Measurements from ENCODE around the gene LHFPL6.

LHFPL6 gene

DNA sequence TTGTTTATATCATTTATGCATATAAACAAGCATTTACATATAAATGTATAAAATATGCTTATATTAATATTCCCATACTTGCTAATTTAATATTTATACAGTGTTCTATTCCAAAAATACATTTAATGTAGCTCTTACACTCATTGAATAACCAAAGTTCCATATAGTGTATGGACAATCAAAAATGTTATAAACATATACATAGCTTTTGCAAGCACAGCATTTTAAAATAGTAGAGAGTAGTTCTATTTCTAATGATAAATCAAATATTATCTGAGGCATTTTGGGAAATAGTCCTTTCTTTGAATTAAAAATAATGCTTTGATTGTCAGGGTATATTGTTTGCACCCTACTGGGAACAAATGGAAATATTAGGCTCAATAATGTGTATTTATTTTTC, 30.0 kb upstream of the LHFPL6 start:
- TF ChIP-seq FOXP2 (optimal IDR thresholded peaks at IDR 0.05; ENCODE audit: borderline replicate concordance, extremely low read depth, extremely low read length, insufficient read depth) (no peak), SIN3A (IDR thresholded peaks at IDR 0.05; ENCODE audit: borderline replicate concordance, insufficient read depth, low read length) (no peak), REST (IDR thresholded peaks at IDR 0.05; ENCODE audit: insufficient read depth in 1 of 2, low read depth in 2 of 2, low read length in 2 of 2) (no peak), POLR2AphosphoS5 (IDR thresholded peaks at IDR 0.05; ENCODE audit: low read depth, low read length) (no peak), TAF1 (IDR thresholded peaks at IDR 0.05; ENCODE audit: borderline replicate concordance, insufficient read depth, low read length) (no peak)

- TF ChIP-seq FOXP2 (optimal IDR thresholded peaks at IDR 0.05; ENCODE audit: borderline replicate concordance, extremely low read depth, extremely low read length, insufficient read depth) (no peak), TAF1 (IDR thresholded peaks at IDR 0.05; ENCODE audit: borderline replicate concordance, insufficient read depth, low read length) (no peak), SIN3A (IDR thresholded peaks at IDR 0.05; ENCODE audit: borderline replicate concordance, insufficient read depth, low read length) (no peak), POLR2AphosphoS5 (IDR thresholded peaks at IDR 0.05; ENCODE audit: low read depth, low read length) (no peak), REST (IDR thresholded peaks at IDR 0.05; ENCODE audit: insufficient read depth in 1 of 2, low read depth in 2 of 2, low read length in 2 of 2) (no peak)
These were observed 28.3 kb upstream of the LHFPL6 start for GRCh38 chr13:39631307-39631706.

DNA sequence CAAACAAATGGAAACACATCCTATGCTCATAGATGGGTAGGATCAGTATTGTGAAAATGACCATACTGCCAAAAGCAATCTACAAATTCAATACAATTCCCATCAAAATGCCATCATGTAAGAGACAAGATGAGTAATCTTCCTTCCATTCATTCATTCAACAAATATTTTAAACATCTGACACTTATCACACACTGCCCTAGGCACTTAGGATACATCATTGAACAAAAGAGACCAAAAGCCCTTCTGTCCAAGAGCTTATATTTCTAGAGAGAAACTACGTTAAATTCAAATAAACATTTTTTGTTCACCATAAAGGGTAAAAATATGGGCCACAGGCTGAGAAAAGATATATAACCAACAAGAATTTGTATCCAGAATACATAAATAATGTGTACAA, 20.5 kb upstream of the LHFPL6 start:
- TF ChIP-seq REST (IDR thresholded peaks at IDR 0.05; ENCODE audit: insufficient read depth in 1 of 2, low read depth in 2 of 2, low read length in 2 of 2) = no peak
- no peak for TF ChIP-seq SIN3A (IDR thresholded peaks at IDR 0.05; ENCODE audit: borderline replicate concordance, insufficient read depth, low read length)
- no peak for TF ChIP-seq FOXP2 (optimal IDR thresholded peaks at IDR 0.05; ENCODE audit: borderline replicate concordance, extremely low read depth, extremely low read length, insufficient read depth)
- TF ChIP-seq TAF1 (IDR thresholded peaks at IDR 0.05; ENCODE audit: borderline replicate concordance, insufficient read depth, low read length) = no peak
- no peak for TF ChIP-seq POLR2AphosphoS5 (IDR thresholded peaks at IDR 0.05; ENCODE audit: low read depth, low read length)

DNA sequence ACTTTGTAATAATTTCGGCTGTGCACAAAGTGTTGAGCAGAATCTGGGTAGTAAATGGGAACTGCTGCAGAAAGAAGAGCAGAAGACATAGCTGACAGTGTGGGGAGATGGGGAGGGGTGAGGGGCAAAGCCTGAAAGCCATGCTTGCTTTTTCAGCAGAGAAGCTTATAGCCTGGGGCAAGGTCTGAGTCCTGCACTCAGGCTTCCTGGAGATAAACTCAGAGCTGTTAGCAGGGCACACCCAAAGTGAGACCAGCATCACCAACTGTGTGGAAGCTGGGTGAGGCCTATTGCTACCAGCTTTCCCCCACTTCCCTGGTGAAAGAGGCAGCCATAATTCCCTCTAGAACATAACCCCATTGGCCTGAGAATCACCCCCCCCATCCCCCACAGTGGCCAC, 15.6 kb upstream of the LHFPL6 start:
- no peak for TF ChIP-seq POLR2AphosphoS5 (IDR thresholded peaks at IDR 0.05; ENCODE audit: low read depth, low read length)
- TF ChIP-seq REST (IDR thresholded peaks at IDR 0.05; ENCODE audit: insufficient read depth in 1 of 2, low read depth in 2 of 2, low read length in 2 of 2) = no peak
- TF ChIP-seq SIN3A (IDR thresholded peaks at IDR 0.05; ENCODE audit: borderline replicate concordance, insufficient read depth, low read length) = no peak
- no peak for TF ChIP-seq TAF1 (IDR thresholded peaks at IDR 0.05; ENCODE audit: borderline replicate concordance, insufficient read depth, low read length)
- TF ChIP-seq FOXP2 (optimal IDR thresholded peaks at IDR 0.05; ENCODE audit: borderline replicate concordance, extremely low read depth, extremely low read length, insufficient read depth) = no peak
